RWPE2 (cell line): Measurements from ENCODE around the gene SLC5A11.

Experiments used
- ATAC-seq: fragments of 200-7000 bp; cut with Tn5 transposase; 3 replicates; pipeline ENCODE4 v1.9.1; 2021; ENCODE audit warnings: low read depth
- DNase-seq: peaks from one replicate; pipeline ENCODE4 v3.0.0-alpha.2; 2020; ENCODE audit warnings: low spot score
- H3K27ac ChIP-seq: fragments of 450-650 bp; 2 replicates; pipeline ENCODE4 v1.5.1; 2017; ENCODE audit warnings: mild to moderate bottlenecking; ENCODE audit not compliant: poor library complexity, severe bottlenecking
- H3K27me3 ChIP-seq: fragments of 250-450 bp; sonication (Bioruptor Pico); 2 replicates; pipeline ENCODE4 v1.5.1; 2021; ENCODE audit warnings: mild to moderate bottlenecking, moderate library complexity; ENCODE audit not compliant: insufficient read depth, poor library complexity, severe bottlenecking
- H3K36me3 ChIP-seq: fragments of 250-450 bp; sonication (Bioruptor Pico); 2 replicates; pipeline ENCODE4 v1.5.1; 2020; ENCODE audit warnings: low read depth, mild to moderate bottlenecking, moderate library complexity
- H3K4me1 ChIP-seq: fragments of 250-450 bp; sonication (Bioruptor Pico); 2 replicates; pipeline ENCODE4 v1.5.1; 2021; ENCODE audit warnings: mild to moderate bottlenecking, moderate library complexity; ENCODE audit not compliant: insufficient read depth, poor library complexity, severe bottlenecking
- H3K4me3 ChIP-seq: fragments of 250-450 bp; sonication (Bioruptor Pico); 2 replicates; pipeline ENCODE4 v1.5.1; 2021; ENCODE audit warnings: mild to moderate bottlenecking, moderate library complexity; ENCODE audit not compliant: severe bottlenecking
- H3K9me3 ChIP-seq: fragments of 250-450 bp; sonication (Bioruptor Pico); 2 replicates; pipeline ENCODE4 v1.5.1; 2021; ENCODE audit warnings: mild to moderate bottlenecking, moderate library complexity; ENCODE audit not compliant: severe bottlenecking
- TF ChIP-seq, protein P1 (sequence below): fragments of 450-650 bp; IDR thresholded peaks from one replicate; pipeline ENCODE4 v1.5.1; 2017; ENCODE audit warnings: mild to moderate bottlenecking, moderate library complexity; ENCODE audit not compliant: poor library complexity, severe bottlenecking

Gene SLC5A11

DNA sequence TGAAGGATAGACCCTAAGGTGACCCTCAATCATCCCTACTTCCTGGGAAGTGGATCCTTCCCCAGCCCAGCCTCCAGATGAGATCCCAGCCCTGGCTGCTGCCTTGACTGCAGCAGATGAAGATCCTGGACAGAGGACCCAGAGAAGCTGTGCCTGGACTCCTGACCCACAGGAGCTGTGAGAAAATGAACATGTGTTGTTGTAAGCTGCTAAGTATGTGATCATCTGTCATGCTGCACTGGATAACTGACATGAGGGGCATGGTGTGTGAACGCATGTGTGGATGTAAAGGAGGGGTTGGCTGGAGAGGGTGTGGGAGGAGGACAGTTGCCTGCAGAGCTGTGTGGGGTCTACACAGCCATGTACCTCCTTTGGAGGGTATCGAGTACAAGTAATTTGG is 69.3 kb downstream of the SLC5A11 start:
- H3K4me1 ChIP-seq, result no peaks in the 10 kb centered on the region
- H3K9me3 ChIP-seq, result no peaks in the 10 kb centered on the region

DNA sequence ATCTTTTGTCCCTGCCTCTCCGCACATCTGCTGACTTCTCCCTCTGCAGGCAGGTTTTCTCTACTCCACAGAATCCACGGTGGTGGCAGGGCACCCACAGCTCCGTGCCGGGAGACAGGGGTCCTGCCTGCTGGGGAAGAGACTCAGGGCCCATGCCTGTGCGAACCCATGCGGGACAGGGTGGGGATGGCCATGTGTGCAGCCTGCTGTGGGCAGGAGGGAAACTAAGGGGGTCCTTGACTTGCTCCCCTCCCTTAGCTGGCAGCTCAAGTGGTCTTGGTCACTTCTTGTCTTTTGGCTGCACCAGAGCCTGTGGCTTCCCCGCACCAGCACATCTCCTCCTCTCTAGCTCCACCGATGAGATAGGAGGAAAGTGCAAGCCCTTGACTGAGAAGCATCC is 69.8 kb downstream of the SLC5A11 start:
- H3K9me3 ChIP-seq, result no peaks in the 10 kb centered on the region
- DNase-seq, result no peak
- no peak overlapping the region for H3K27ac ChIP-seq
- no peaks in the 10 kb centered on the region for H3K4me1 ChIP-seq
- no peak overlapping the region for H3K4me3 ChIP-seq
- H3K36me3 ChIP-seq, result peaks cover 4% of the 10 kb centered on the region
- ATAC-seq, result no peak
- TF ChIP-seq, protein P1, sequence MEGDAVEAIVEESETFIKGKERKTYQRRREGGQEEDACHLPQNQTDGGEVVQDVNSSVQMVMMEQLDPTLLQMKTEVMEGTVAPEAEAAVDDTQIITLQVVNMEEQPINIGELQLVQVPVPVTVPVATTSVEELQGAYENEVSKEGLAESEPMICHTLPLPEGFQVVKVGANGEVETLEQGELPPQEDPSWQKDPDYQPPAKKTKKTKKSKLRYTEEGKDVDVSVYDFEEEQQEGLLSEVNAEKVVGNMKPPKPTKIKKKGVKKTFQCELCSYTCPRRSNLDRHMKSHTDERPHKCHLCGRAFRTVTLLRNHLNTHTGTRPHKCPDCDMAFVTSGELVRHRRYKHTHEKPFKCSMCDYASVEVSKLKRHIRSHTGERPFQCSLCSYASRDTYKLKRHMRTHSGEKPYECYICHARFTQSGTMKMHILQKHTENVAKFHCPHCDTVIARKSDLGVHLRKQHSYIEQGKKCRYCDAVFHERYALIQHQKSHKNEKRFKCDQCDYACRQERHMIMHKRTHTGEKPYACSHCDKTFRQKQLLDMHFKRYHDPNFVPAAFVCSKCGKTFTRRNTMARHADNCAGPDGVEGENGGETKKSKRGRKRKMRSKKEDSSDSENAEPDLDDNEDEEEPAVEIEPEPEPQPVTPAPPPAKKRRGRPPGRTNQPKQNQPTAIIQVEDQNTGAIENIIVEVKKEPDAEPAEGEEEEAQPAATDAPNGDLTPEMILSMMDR, result no peak
- no peaks in the 10 kb centered on the region for H3K27me3 ChIP-seq

More for the DNA sequence above, 69.3 kb downstream of the SLC5A11 start:
- DNase-seq (no peak), ATAC-seq (no peak)
- Histone ChIP-seq H3K27me3 (no peaks in the 10 kb centered on the region), H3K36me3 (peaks cover 3% of the 10 kb centered on the region), H3K4me3 (no peak overlapping the region), H3K27ac (no peak overlapping the region)
- TF ChIP-seq, protein P1, result no peak

- TF ChIP-seq, protein P1, result no peak
- Histone ChIP-seq H3K36me3 (peaks cover 9% of the 10 kb centered on the region), H3K27me3 (no peaks in the 10 kb centered on the region), H3K4me1 (no peaks in the 10 kb centered on the region), H3K27ac (no peak overlapping the region), H3K4me3 (no peak overlapping the region), H3K9me3 (no peaks in the 10 kb centered on the region)
- ATAC-seq (no peak), DNase-seq (no peak)
Observed at GRCh38 chr16:24917236-24917635, 71.5 kb downstream of the SLC5A11 start.

DNA sequence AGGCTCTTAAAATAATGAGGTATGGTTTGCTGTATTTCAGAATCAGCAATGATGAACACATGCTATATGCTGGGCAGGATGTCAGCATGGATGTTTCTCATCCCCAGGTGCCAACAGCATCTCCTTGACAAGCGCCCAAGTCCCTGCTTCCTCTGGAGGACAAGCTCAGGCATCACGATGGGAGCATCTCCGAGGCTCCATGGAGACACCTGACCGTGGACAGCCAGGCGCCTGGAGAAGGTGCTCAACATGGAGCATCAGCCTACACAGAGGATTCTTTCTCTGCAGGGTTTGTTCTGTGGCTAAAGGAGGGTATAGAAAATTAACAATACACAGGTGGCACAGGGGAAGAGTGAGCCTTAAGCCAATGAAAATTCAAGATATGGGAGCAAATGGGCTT is 72.1 kb downstream of the SLC5A11 start:
- Histone ChIP-seq H3K27me3 (no peaks in the 10 kb centered on the region), H3K27ac (no peak overlapping the region), H3K4me1 (no peaks in the 10 kb centered on the region), H3K4me3 (no peak overlapping the region), H3K36me3 (peaks cover 10% of the 10 kb centered on the region), H3K9me3 (no peaks in the 10 kb centered on the region)
- TF ChIP-seq, protein P1, result no peak
- ATAC-seq (no peak), DNase-seq (no peak)

DNA sequence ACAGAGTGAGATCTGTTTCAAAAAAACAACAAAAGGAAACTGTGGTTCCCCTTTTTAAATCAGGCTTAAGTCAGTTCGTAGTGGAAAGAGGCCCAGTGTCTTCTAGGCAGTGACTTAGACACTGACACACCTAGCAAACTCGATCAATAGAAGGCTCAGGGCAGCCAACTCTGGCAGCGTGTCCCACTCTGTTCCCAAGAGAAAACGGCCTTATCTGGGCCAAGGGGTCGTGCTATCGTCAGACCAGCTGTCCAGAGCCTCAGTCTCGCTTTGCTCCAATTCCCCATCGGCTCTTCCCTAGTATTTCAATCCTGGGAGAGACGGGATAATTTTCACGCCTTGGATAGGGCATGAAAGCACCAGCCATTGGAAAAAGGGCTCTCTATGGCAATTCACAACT is 72.9 kb downstream of the SLC5A11 start:
- no peak overlapping the region for H3K27ac ChIP-seq
- H3K36me3 ChIP-seq, result peaks cover 10% of the 10 kb centered on the region
- H3K4me3 ChIP-seq, result no peak overlapping the region
- TF ChIP-seq, protein P1, result no peak
- no peaks in the 10 kb centered on the region for H3K4me1 ChIP-seq
- no peak for DNase-seq
- no peaks in the 10 kb centered on the region for H3K9me3 ChIP-seq
- no peak for ATAC-seq
- H3K27me3 ChIP-seq, result no peaks in the 10 kb centered on the region
